K562 (cell line): ENCODE results near the gene ORAI1. TPM values are rescaled to one million over a fixed set of nuclear protein-coding genes. Genes with fewer than 3 reads are reported as not detected.
A peak's percentile ranks its signal among the peaks of the same experiment; 100 is the strongest.

Experiments used
- AFF4 ChIP-seq: sonication (generic); formaldehyde crosslinking; IDR thresholded peaks from 2 replicates; pipeline ENCODE4 v1.8.0; 2023; ENCODE audit warnings: mild to moderate bottlenecking, missing genetic modification reagents
- ATF1 ChIP-seq, 2 experiments: fragments of 450-650 bp in 1 of 2; IDR thresholded peaks; 2 replicates each; pipeline ENCODE4 v1.6.1; 2016; ENCODE audit warnings: missing compliant biosample characterization in 1 of 2, missing genetic modification characterization in 1 of 2
- FOXA3 ChIP-seq, 2 experiments: fragments of 450-650 bp in 1 of 2; sonication (generic) in 1 of 2; formaldehyde crosslinking; IDR thresholded peaks in 1 of 2; conservative IDR thresholded peaks in 1 of 2; 2 replicates each; pipeline versions ENCODE4 v1.4.0 to v1.8.0; 2020 to 2022; ENCODE audit warnings: mild to moderate bottlenecking in 2 of 2, missing genetic modification reagents in 1 of 2
- HNRNPH1 ChIP-seq: fragments of 200-400 bp; formaldehyde crosslinking; optimal IDR thresholded peaks from 2 replicates; pipeline ENCODE3; 2017; ENCODE audit warnings: low read depth, mild to moderate bottlenecking, low read length, moderate library complexity
- HNRNPUL1 ChIP-seq: fragments of 200-400 bp; formaldehyde crosslinking; IDR thresholded peaks from 2 replicates; pipeline ENCODE4 v1.6.1; 2017; ENCODE audit warnings: low read length
- KAT8 ChIP-seq: fragments of 450-650 bp; IDR thresholded peaks from 2 replicates; pipeline ENCODE4 v1.6.1; 2016; ENCODE audit warnings: low read depth, mild to moderate bottlenecking
- NR2C1 ChIP-seq, 2 experiments: fragments of 450-650 bp; IDR thresholded peaks; 2 replicates each; pipeline ENCODE4 v1.6.1; 2017; ENCODE audit warnings: mild to moderate bottlenecking in 2 of 2, antibody characterized with exemption in 1 of 2, inconsistent platforms in 1 of 2, missing compliant biosample characterization in 1 of 2, missing genetic modification characterization in 1 of 2
- POLR2AphosphoS2 ChIP-seq: IDR thresholded peaks from 2 replicates; pipeline ENCODE4 v1.6.1; 2012; ENCODE audit warnings: low read length, improper control_type of control experiment
- PRMT5 ChIP-seq: sonication (generic); formaldehyde crosslinking; IDR thresholded peaks from 2 replicates; pipeline ENCODE4 v1.5.0; 2020; ENCODE audit warnings: missing genetic modification reagents
- RBFOX2 ChIP-seq: fragments of 200-400 bp; formaldehyde crosslinking; IDR thresholded peaks from 2 replicates; pipeline ENCODE4 v1.6.1; 2017; ENCODE audit warnings: low read depth, mild to moderate bottlenecking, low read length, moderate library complexity
- RCOR1 ChIP-seq, 2 experiments: IDR thresholded peaks; 2 replicates each; pipeline ENCODE4 v1.6.1; 2012; ENCODE audit warnings: low read depth in 2 of 2, low read length in 2 of 2, borderline replicate concordance in 1 of 2, improper control_type of control experiment in 1 of 2
- TEAD2 ChIP-seq: fragments of 450-650 bp; IDR thresholded peaks from 2 replicates; pipeline ENCODE4 v1.6.1; 2016; ENCODE audit warnings: missing genetic modification characterization, control low read depth, missing compliant biosample characterization
- polyA plus RNA-seq, 8 experiments: library from polyadenylated mRNA; depleted of rRNA in 4 of 8; stranded (reverse) in 5 of 8; unstranded in 3 of 8; fragments of >200 nt; fragmentation: Nextera tagmentation in 2 of 8; fragmentation: Illumina TruSeq in 1 of 8; extraction: Ambion mirVana in 2 of 8; extraction: Trizol in 1 of 8; gene quantifications; 2 replicates each; pipeline versions ENCODE4 v1.2.1 to v1.2.3, GENCODE V29; 2011 to 2014; ENCODE audit warnings: inconsistent platforms in 1 of 8, missing spikeins in 1 of 8
- total RNA-seq, 7 experiments: library from RNA; depleted of rRNA in 6 of 7; stranded (reverse); fragments of >200 nt in 6 of 7; fragmentation: Illumina TruSeq in 2 of 7; extraction: Trizol in 2 of 7; gene quantifications; 2 replicates each; pipeline versions ENCODE4 v1.2.1 to v1.2.3, GENCODE V29; 2011 to 2021; ENCODE audit warnings: low replicate concordance in 1 of 7
- TF ChIP-seq, protein P1 (sequence below): fragments of 250-450 bp; sonication (Bioruptor Pico); IDR thresholded peaks from 2 replicates; pipeline ENCODE4 v1.8.0; 2021; ENCODE audit warnings: mild to moderate bottlenecking, moderate library complexity
- TF ChIP-seq, protein P2 (sequence below): fragments of 450-650 bp; formaldehyde crosslinking; conservative IDR thresholded peaks from 2 replicates; pipeline ENCODE4 v1.4.0; 2022; ENCODE audit warnings: mild to moderate bottlenecking, missing genetic modification characterization
- TF ChIP-seq, protein P3 (sequence below): IDR thresholded peaks from 2 replicates; pipeline ENCODE4 v1.6.1; 2016; ENCODE audit warnings: missing genetic modification characterization, missing compliant biosample characterization
- TF ChIP-seq, protein P4 (sequence below): fragments of 450-650 bp; formaldehyde crosslinking; IDR thresholded peaks from 2 replicates; pipeline ENCODE4 v1.4.0; 2020; ENCODE audit warnings: mild to moderate bottlenecking, moderate library complexity

Gene ORAI1
- total and polyA plus RNA-seq, 9 of the 15 experiments (the other 6 are each of a cell fraction or from before 2014, with no cell fraction given) = 2.6 to 23.8 (median 9.3) TPM

GRCh38 chr12:121579981-121580868 is 46.1 kb upstream of the ORAI1 start (continued):
- TF ChIP-seq, protein P1, sequence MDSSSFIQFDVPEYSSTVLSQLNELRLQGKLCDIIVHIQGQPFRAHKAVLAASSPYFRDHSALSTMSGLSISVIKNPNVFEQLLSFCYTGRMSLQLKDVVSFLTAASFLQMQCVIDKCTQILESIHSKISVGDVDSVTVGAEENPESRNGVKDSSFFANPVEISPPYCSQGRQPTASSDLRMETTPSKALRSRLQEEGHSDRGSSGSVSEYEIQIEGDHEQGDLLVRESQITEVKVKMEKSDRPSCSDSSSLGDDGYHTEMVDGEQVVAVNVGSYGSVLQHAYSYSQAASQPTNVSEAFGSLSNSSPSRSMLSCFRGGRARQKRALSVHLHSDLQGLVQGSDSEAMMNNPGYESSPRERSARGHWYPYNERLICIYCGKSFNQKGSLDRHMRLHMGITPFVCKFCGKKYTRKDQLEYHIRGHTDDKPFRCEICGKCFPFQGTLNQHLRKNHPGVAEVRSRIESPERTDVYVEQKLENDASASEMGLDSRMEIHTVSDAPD (CRISPR knock-in tag) = no peak
- TF ChIP-seq KAT8 = no peak
- no peak for TF ChIP-seq PRMT5
- TF ChIP-seq ATF1 (CRISPR knock-in tag; IDR thresholded peaks at IDR 0.05) = no peak
- peak; percentile 77 for TF ChIP-seq ATF1 (tag; IDR thresholded peaks at IDR 0.05)
- no peak for TF ChIP-seq FOXA3 (CRISPR knock-in tag; conservative IDR thresholded peaks at IDR 0.05 in 1 of 2, IDR thresholded peaks at IDR 0.05 in 1 of 2)
- TF ChIP-seq HNRNPUL1 = no peak
- TF ChIP-seq, protein P2, sequence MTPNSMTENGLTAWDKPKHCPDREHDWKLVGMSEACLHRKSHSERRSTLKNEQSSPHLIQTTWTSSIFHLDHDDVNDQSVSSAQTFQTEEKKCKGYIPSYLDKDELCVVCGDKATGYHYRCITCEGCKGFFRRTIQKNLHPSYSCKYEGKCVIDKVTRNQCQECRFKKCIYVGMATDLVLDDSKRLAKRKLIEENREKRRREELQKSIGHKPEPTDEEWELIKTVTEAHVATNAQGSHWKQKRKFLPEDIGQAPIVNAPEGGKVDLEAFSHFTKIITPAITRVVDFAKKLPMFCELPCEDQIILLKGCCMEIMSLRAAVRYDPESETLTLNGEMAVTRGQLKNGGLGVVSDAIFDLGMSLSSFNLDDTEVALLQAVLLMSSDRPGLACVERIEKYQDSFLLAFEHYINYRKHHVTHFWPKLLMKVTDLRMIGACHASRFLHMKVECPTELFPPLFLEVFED (CRISPR knock-in tag) = no peak
- TF ChIP-seq, protein P3, sequence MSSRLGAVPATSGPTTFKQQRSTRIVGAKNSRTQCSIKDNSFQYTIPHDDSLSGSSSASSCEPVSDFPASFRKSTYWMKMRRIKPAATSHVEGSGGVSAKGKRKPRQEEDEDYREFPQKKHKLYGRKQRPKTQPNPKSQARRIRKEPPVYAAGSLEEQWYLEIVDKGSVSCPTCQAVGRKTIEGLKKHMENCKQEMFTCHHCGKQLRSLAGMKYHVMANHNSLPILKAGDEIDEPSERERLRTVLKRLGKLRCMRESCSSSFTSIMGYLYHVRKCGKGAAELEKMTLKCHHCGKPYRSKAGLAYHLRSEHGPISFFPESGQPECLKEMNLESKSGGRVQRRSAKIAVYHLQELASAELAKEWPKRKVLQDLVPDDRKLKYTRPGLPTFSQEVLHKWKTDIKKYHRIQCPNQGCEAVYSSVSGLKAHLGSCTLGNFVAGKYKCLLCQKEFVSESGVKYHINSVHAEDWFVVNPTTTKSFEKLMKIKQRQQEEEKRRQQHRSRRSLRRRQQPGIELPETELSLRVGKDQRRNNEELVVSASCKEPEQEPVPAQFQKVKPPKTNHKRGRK (tag) = peak; percentile 83
- no peak for TF ChIP-seq POLR2AphosphoS2
- TF ChIP-seq, protein P4, sequence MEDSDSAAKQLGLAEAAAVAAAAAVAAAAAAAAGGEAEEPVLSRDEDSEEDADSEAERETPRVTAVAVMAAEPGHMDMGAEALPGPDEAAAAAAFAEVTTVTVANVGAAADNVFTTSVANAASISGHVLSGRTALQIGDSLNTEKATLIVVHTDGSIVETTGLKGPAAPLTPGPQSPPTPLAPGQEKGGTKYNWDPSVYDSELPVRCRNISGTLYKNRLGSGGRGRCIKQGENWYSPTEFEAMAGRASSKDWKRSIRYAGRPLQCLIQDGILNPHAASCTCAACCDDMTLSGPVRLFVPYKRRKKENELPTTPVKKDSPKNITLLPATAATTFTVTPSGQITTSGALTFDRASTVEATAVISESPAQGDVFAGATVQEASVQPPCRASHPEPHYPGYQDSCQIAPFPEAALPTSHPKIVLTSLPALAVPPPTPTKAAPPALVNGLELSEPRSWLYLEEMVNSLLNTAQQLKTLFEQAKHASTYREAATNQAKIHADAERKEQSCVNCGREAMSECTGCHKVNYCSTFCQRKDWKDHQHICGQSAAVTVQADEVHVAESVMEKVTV (CRISPR knock-in tag) = peak; percentile 43
- TF ChIP-seq NR2C1 (IDR thresholded peaks at IDR 0.05) = no peak; the same call in 1 of the 2 replicates
- 0 out of 2 replicates have a peak, but pooled peaks have one; percentile 10 for TF ChIP-seq NR2C1 (tag; IDR thresholded peaks at IDR 0.05)
- TF ChIP-seq RBFOX2 = peak; percentile 71
- no peak for TF ChIP-seq TEAD2 (tag)
- TF ChIP-seq RCOR1 (IDR thresholded peaks at IDR 0.05; ENCODE audit: borderline replicate concordance in 1 of 2, low read depth in 2 of 2, low read length in 2 of 2) = peak in 1 of 2 experiments; percentile 5; a peak in 1 of 4 replicates
- TF ChIP-seq AFF4 (CRISPR knock-in tag) = no peak
- TF ChIP-seq HNRNPH1 = no peak
